Measurements from ENCODE around the gene NLRP4.

Gene NLRP4

DNA sequence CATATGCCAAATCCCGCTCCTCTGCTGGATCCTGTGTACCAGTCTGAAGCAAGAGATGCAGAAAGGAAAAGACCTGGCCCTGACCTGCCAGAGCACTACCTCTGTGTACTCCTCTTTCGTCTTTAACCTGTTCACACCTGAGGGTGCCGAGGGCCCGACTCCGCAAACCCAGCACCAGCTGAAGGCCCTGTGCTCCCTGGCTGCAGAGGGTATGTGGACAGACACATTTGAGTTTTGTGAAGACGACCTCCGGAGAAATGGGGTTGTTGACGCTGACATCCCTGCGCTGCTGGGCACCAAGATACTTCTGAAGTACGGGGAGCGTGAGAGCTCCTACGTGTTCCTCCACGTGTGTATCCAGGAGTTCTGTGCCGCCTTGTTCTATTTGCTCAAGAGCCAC lies 22.1 kb downstream of the NLRP4 start:
- Histone ChIP-seq H3K36me3 (no peaks in the 10 kb centered on the region), H3K9me3 (no peaks in the 10 kb centered on the region), H3K27me3 (peaks cover 22% of the 10 kb centered on the region), H3K4me3 (ENCODE audit: low read depth, low read length) (no peak overlapping the region), H3K4me1 (no peaks in the 10 kb centered on the region)
- no peak for DNase-seq
- TF ChIP-seq, protein P1, sequence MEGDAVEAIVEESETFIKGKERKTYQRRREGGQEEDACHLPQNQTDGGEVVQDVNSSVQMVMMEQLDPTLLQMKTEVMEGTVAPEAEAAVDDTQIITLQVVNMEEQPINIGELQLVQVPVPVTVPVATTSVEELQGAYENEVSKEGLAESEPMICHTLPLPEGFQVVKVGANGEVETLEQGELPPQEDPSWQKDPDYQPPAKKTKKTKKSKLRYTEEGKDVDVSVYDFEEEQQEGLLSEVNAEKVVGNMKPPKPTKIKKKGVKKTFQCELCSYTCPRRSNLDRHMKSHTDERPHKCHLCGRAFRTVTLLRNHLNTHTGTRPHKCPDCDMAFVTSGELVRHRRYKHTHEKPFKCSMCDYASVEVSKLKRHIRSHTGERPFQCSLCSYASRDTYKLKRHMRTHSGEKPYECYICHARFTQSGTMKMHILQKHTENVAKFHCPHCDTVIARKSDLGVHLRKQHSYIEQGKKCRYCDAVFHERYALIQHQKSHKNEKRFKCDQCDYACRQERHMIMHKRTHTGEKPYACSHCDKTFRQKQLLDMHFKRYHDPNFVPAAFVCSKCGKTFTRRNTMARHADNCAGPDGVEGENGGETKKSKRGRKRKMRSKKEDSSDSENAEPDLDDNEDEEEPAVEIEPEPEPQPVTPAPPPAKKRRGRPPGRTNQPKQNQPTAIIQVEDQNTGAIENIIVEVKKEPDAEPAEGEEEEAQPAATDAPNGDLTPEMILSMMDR (IDR thresholded peaks at IDR 0.05; ENCODE audit: low read depth, low read length): no peak

DNA sequence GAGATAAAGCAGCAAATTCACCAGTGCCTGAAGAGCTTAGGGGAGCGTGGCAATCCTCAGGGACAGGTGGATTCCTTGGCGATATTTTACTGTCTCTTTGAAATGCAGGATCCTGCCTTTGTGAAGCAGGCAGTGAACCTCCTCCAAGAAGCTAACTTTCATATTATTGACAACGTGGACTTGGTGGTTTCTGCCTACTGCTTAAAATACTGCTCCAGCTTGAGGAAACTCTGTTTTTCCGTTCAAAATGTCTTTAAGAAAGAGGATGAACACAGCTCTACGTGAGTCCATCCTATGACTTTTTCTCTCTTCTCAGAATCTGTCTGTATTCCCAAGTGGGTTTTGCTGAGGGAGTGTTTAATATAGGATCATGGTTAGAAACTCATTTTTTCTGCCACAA lies 22.6 kb downstream of the NLRP4 start:
- TF ChIP-seq, protein P1 (IDR thresholded peaks at IDR 0.05; ENCODE audit: low read depth, low read length): no peak
- H3K27me3 ChIP-seq: peaks cover 22% of the 10 kb centered on the region
- no peaks in the 10 kb centered on the region for H3K36me3 ChIP-seq
- H3K9me3 ChIP-seq: no peaks in the 10 kb centered on the region
- no peaks in the 10 kb centered on the region for H3K4me1 ChIP-seq
- no peak overlapping the region for H3K4me3 ChIP-seq (ENCODE audit: low read depth, low read length)
- DNase-seq: no peak

DNA sequence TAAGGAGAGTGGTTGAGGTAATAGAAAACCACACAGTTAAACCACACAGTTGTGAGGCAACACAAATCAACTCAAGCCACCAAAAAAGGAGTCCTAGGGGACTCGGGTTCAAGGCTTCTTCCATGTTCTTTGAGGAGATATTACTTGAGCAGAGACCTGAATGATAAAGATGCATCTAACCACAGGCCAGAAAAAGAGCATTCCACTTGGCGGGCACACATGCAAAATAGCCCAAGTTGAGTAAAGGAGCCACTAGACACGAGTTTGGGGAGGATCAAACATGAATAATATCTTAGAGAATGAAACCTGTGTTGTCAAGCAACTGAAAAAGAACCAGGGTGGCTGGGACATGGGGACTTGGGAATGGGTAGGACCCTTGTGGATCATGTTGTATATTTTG lies 30.2 kb downstream of the NLRP4 start:
- Histone ChIP-seq H3K9me3 (no peaks in the 10 kb centered on the region), H3K36me3 (no peaks in the 10 kb centered on the region), H3K4me1 (no peaks in the 10 kb centered on the region), H3K27me3 (no peaks in the 10 kb centered on the region; the same call in 1 of the 2 replicates), H3K4me3 (ENCODE audit: low read depth, low read length) (no peak overlapping the region)
- TF ChIP-seq, protein P1 (IDR thresholded peaks at IDR 0.05; ENCODE audit: low read depth, low read length): no peak
- DNase-seq: no peak

DNA sequence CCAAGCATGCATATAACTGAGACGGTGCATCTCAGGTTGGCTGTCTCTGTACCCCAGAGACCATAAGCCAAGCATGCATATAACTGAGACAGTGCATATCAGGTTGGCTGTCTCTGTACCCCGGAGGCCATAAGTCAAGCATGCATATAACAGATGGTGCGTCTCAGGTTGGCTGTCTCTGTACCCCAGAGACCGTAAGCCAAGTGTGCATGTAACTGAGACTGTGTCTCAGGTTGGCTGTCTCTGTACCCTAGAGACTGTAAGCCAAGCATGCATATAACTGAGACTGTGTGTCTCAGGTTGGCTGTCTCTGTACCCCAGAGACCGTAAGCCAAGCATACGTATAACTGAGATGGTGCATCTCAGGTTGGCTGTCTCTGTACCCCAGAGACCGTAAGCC lies 30.8 kb downstream of the NLRP4 start:
- H3K9me3 ChIP-seq: no peaks in the 10 kb centered on the region
- no peaks in the 10 kb centered on the region; the same call in 1 of the 2 replicates for H3K27me3 ChIP-seq
- H3K4me1 ChIP-seq: no peaks in the 10 kb centered on the region
- no peak for DNase-seq
- TF ChIP-seq, protein P1 (IDR thresholded peaks at IDR 0.05; ENCODE audit: low read depth, low read length): no peak
- no peak overlapping the region for H3K4me3 ChIP-seq (ENCODE audit: low read depth, low read length)
- H3K36me3 ChIP-seq: no peaks in the 10 kb centered on the region

DNA sequence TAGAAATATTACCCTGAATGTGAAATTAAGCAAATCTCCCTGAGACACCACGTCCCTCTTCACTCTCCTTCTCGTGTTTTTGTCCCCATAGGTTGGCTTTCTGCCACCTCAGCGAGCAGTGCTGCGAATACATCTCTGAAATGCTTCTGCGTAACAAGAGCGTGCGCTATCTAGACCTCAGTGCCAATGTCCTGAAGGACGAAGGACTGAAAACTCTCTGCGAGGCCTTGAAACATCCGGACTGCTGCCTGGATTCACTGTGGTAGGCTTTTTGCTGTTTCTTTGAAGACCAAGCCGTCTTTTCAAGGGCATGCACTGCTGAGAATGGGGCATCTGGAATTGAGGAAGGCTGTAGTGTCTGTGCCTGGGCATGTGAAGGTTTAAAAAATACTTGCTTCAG lies 34.4 kb downstream of the NLRP4 start:
- Histone ChIP-seq H3K4me3 (ENCODE audit: low read depth, low read length) (no peak overlapping the region), H3K9me3 (no peaks in the 10 kb centered on the region), H3K4me1 (no peaks in the 10 kb centered on the region), H3K27me3 (peaks cover 5% of the 10 kb centered on the region), H3K36me3 (no peaks in the 10 kb centered on the region)
- no peak for DNase-seq
- TF ChIP-seq, protein P1 (IDR thresholded peaks at IDR 0.05; ENCODE audit: low read depth, low read length): no peak

DNA sequence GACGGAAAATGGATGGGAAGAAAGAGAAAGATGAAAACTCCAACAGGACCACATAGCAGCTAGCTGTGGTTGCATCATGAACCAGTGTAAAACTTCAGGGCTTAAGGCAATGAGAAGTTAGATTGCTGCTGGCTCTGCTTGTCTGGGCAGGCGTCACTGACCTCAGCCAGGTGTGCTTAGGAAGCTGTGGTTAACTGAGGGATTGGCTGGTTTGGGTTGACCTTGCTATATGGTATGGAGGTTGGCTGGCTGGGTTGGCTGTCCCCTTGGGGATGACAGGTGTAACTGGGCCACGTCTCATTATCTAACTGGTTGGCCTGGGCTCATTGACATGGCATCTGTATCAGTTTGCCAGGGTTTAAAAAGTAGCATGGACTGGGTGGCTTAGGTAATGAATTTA lies 40.9 kb downstream of the NLRP4 start:
- Histone ChIP-seq H3K4me3 (ENCODE audit: low read depth, low read length) (no peak overlapping the region), H3K4me1 (no peaks in the 10 kb centered on the region), H3K9me3 (no peaks in the 10 kb centered on the region), H3K36me3 (no peaks in the 10 kb centered on the region), H3K27me3 (peaks cover 5% of the 10 kb centered on the region)
- DNase-seq: no peak
- TF ChIP-seq, protein P1 (IDR thresholded peaks at IDR 0.05; ENCODE audit: low read depth, low read length): no peak
